Natural killer cell (primary cell): Measurements from ENCODE around the gene FAM171A2. TPM values are rescaled to one million over a fixed set of nuclear protein-coding genes. Genes with fewer than 3 reads are reported as not detected.

Experiments used
- ATAC-seq, 3 donors: fragments of 150-1000 bp in 2 of 3; fragments of 200-7000 bp in 1 of 3; cut with Tn5 transposase; 1 replicate in 1 of 3; 2 replicates in 2 of 3; pipeline ENCODE4 v1.10.0; 2021; ENCODE audit warnings: mild to moderate bottlenecking in 2 of 3, moderate library complexity in 2 of 3
- DNase-seq, 2 donors: peaks; one replicate each; pipeline versions ENCODE4 v3.0.0 to v3.0.0-alpha.2; 2013 to 2021; ENCODE audit warnings: mixed read lengths in 1 of 2
- H3K27ac ChIP-seq: one replicate; pipeline ENCODE4 v1.5.1; 2013; ENCODE audit warnings: mild to moderate bottlenecking, low read length
- H3K27me3 ChIP-seq: one replicate; pipeline ENCODE4 v1.6.1; 2013; ENCODE audit warnings: low read length; ENCODE audit not compliant: control insufficient read depth, insufficient read depth
- H3K36me3 ChIP-seq: one replicate; pipeline ENCODE4 v1.6.1; 2013; ENCODE audit warnings: low read length; ENCODE audit not compliant: control insufficient read depth, insufficient read depth
- H3K4me1 ChIP-seq: one replicate; pipeline ENCODE4 v1.6.1; 2013; ENCODE audit warnings: low read length; ENCODE audit not compliant: control insufficient read depth, insufficient read depth
- H3K4me3 ChIP-seq: one replicate; pipeline ENCODE4 v1.5.1; 2013; ENCODE audit warnings: low read length
- H3K9me3 ChIP-seq: one replicate; pipeline ENCODE4 v1.6.1; 2013; ENCODE audit warnings: low read length; ENCODE audit not compliant: control insufficient read depth, insufficient read depth
- H3K27ac Mint-ChIP-seq, 2 donors: one replicate each; pipeline ENCODE4 v1.8.0; 2022; ENCODE audit warnings: mild to moderate bottlenecking in 2 of 2, mixed read lengths in 2 of 2, moderate library complexity in 1 of 2
- H3K27me3 Mint-ChIP-seq, 2 donors: one replicate each; pipeline ENCODE4 v1.8.0; 2022; ENCODE audit warnings: low read depth in 2 of 2, mixed read lengths in 2 of 2
- H3K36me3 Mint-ChIP-seq: one replicate; pipeline ENCODE4 v1.8.0; 2022; ENCODE audit warnings: mixed read lengths
- H3K4me1 Mint-ChIP-seq, 2 donors: one replicate each; pipeline ENCODE4 v1.8.0; 2022; ENCODE audit warnings: mixed read lengths in 2 of 2
- H3K4me3 Mint-ChIP-seq: one replicate; pipeline ENCODE4 v1.8.0; 2022; ENCODE audit warnings: mild to moderate bottlenecking, moderate library complexity, mixed read lengths
- H3K9me3 Mint-ChIP-seq, 2 donors: one replicate each; pipeline ENCODE4 v1.8.0; 2022; ENCODE audit warnings: mixed read lengths in 2 of 2
- WGBS: methylation state at CpG from one replicate; pipeline ENCODE4 v1.1.7; 2013; ENCODE audit warnings: missing lambda C conversion rate; ENCODE audit not compliant: insufficient coverage; 5-methylcytosine and 5-hydroxymethylcytosine counted together
- intact Hi-C: fragments of 100-400 bp; cut with micrococcal nuclease; formaldehyde crosslinking; loops from one replicate; pipeline ENCODE4 v1.14.2; 2022
- total RNA-seq, 4 donors: library from RNA; stranded (reverse); fragments of 120-200 nt in 1 of 4; gene quantifications; one replicate each; pipeline versions ENCODE4 v1.2.3 to v1.2.4, GENCODE V29; 2013 to 2022
- TF ChIP-seq, protein P1 (sequence below): fragments of 200-600 bp; IDR thresholded peaks from one replicate; pipeline ENCODE4 v1.8.0; 2022; ENCODE audit warnings: antibody characterized with exemption

FAM171A2 gene
- total RNA-seq, 3 donors from 2014 or later (not counting 1 experiment from before 2014, with no cell fraction given), result 0.20 to 0.43 (median 0.24) TPM

DNA sequence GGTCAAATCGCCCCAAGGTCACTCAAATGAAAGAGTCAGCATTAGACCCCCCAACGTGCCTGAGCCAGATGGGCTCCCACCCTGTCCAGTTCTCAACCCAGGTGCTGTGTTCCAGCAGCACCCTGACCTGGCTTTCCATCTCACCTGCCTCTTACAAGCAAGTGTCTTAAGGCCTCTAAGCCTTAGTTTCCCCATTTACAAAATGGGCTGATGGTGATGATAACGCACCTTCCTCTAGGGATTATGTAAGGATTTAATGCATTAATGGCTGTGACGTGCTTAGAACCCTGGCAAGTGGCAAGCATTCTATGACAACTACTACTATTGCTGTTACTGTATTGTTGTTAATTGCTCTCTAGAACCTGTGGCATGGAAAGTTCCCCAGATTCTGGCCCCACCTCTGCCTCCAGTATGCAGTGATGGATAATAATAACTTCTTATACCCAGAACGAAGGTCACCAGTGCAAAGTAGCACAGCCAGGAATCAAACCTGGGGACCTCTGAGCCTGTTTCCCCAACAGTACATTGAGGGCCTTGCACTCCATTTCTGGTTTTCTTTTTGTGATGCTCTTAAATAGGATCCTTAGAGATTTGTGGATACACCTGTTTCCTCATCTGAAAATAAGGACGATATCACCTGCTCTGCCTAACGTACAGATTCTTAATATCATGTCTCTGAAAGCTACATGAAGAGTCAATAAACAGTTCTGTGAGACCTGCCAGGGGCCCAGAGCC is 35.8 kb downstream of the FAM171A2 start:
- intact Hi-C loops, result loop anchor here (2.0 to 5.0 kb wide), 2 partner anchors 187 to 206 kb away; partner anchors contain the start of genes HDAC5 and HROB
- DNase-seq, result no peak

DNA sequence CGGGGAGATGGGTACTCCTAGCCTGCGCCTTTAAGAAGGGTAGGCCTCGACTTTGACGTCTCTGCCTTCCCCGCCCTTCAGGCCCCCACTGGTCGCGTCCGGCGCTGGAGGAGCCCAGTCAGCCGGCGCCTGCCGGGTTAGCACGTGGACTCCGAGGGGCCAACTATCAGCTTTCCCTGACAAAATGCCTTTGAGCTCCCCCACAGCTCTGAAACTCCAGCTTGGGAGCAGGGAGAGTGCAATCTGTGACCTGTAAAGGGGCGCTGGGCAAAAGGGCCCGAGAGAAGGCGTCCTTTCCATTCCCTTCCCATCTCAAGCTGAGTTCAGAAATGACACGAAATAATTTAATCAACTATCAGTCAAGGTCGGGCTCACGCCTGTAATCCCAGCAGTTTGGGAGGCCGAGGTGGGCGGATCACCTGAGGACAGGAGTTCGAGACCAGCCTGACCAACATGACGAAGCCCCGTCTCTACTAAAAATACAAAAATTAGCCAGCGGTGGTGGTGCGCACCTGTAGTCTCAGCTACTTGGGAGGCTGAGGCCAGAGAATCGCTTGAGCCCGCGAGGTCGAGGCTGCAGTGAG is 36.7 kb downstream of the FAM171A2 start:
- DNase-seq (peak; percentile 89 to 96), ATAC-seq (peak; percentile 68 to 86 (median 72))
- Mint-ChIP-seq H3K9me3 (no peaks in the 10 kb centered on the region), H3K4me1 (peaks cover 10 to 32% of the 10 kb centered on the region in 2 donors), H3K27ac (peak overlapping the region; percentile 97 to 98), H3K4me3 (peak overlapping the region; percentile 59), H3K27me3 (no peaks in the 10 kb centered on the region), H3K36me3 (no peaks in the 10 kb centered on the region)
- no peaks in the 10 kb centered on the region for H3K27me3 ChIP-seq
- TF ChIP-seq, protein P1, sequence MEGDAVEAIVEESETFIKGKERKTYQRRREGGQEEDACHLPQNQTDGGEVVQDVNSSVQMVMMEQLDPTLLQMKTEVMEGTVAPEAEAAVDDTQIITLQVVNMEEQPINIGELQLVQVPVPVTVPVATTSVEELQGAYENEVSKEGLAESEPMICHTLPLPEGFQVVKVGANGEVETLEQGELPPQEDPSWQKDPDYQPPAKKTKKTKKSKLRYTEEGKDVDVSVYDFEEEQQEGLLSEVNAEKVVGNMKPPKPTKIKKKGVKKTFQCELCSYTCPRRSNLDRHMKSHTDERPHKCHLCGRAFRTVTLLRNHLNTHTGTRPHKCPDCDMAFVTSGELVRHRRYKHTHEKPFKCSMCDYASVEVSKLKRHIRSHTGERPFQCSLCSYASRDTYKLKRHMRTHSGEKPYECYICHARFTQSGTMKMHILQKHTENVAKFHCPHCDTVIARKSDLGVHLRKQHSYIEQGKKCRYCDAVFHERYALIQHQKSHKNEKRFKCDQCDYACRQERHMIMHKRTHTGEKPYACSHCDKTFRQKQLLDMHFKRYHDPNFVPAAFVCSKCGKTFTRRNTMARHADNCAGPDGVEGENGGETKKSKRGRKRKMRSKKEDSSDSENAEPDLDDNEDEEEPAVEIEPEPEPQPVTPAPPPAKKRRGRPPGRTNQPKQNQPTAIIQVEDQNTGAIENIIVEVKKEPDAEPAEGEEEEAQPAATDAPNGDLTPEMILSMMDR, result no peak
- intact Hi-C loops, result loop anchor here (2.0 to 5.0 kb wide), 2 partner anchors 186 to 205 kb away; partner anchors contain the start of genes HDAC5 and HROB
- H3K4me3 ChIP-seq, result peak overlapping the region; percentile 22
- WGBS, result 28% methylated on average over 30 of the region's 31 CpGs
- H3K9me3 ChIP-seq, result no peaks in the 10 kb centered on the region
- peaks cover 4% of the 10 kb centered on the region for H3K36me3 ChIP-seq
- H3K27ac ChIP-seq, result peak overlapping the region; percentile 61
- peaks cover 45% of the 10 kb centered on the region for H3K4me1 ChIP-seq

More for the DNA sequence above, 35.8 kb downstream of the FAM171A2 start:
- ATAC-seq, result no peak
- TF ChIP-seq, protein P1, result no peak
- 83% methylated on average over 6 of the region's 7 CpGs for WGBS
- no peaks in the 10 kb centered on the region for H3K27me3 ChIP-seq
- H3K9me3 ChIP-seq, result no peaks in the 10 kb centered on the region
- Mint-ChIP-seq H3K4me1 (peaks cover 6 to 27% of the 10 kb centered on the region in 2 donors), H3K36me3 (no peaks in the 10 kb centered on the region), H3K27me3 (no peaks in the 10 kb centered on the region), H3K27ac (no peak overlapping the region), H3K9me3 (no peaks in the 10 kb centered on the region), H3K4me3 (peak overlapping the region; percentile 13)
- no peaks in the 10 kb centered on the region for H3K36me3 ChIP-seq
- no peak overlapping the region for H3K27ac ChIP-seq
- peaks cover 45% of the 10 kb centered on the region for H3K4me1 ChIP-seq
- no peak overlapping the region for H3K4me3 ChIP-seq

DNA sequence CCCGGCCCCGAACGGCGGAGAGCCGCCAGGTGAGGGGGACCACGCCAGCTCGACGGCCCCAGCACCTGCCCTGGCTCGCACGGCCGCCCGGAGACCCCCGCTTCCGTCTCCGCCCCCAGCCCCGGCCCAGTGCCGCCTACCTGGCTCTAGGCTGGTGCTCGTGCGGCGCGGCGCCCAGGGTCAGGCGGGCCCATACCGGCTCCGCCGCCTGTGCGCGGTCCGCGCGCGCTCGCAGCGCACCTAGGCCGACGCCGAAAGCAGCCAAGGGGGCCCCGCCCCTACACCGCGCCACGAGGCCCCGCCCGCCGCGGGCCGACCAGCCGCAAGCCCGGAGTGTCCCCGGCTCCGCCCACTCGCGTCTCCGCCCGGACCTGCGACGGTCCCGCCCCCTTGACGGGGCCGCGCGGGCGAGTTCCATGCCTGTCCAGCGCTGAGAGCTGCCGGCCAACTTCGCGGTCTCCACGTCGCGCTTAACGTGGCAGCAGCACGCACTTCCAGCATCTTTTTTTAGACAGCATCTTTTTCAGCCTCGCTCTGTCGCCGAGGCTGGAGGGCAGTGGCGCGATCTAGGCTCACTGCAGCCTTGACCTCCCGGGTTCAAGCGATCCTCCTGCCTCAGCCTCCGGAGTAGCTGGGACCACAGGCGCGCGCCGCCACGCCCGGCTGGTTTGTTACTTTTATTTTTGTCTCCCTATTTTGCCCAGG is 38.9 kb downstream of the FAM171A2 start, which contains the start of gene SLC25A39:
TSS of gene SLC25A39 (minus strand) at position 253 of the 705 bp plus-strand sequence. CDS start 1,261 bp downstream, outside the sequence.
- Mint-ChIP-seq H3K4me1 (peaks cover 5 to 26% of the 10 kb centered on the region in 2 donors), H3K27me3 (no peaks in the 10 kb centered on the region), H3K36me3 (no peaks in the 10 kb centered on the region), H3K4me3 (peak within 1 kb of the TSS; percentile 92), H3K9me3 (no peaks in the 10 kb centered on the region), H3K27ac (peak within 1 kb of the TSS; percentile 97 to 98)
- Histone ChIP-seq H3K36me3 (peaks cover 23% of the 10 kb centered on the region), H3K27ac (peak within 1 kb of the TSS; percentile 99), H3K9me3 (no peaks in the 10 kb centered on the region), H3K27me3 (no peaks in the 10 kb centered on the region), H3K4me3 (peak within 1 kb of the TSS; percentile 91), H3K4me1 (peaks cover 40% of the 10 kb centered on the region)
- TF ChIP-seq, protein P1, result no peak
- intact Hi-C loops, result loop anchor here (5.0 kb wide), 1 partner anchor 202 kb away; the partner anchor contains the start of gene HDAC5
- DNase-seq (peak; percentile 97 to 99), ATAC-seq (peak; percentile 72 to 92 (median 76))
- under 1% methylated on average over 85 of the region's 85 CpGs for WGBS
